Fibroblast of the aortic adventitia (primary cell): ENCODE results near the gene HPGD. TPM values are rescaled to one million over a fixed set of nuclear protein-coding genes. Genes with fewer than 3 reads are reported as not detected.

Experiments used
- DNase-seq: peaks from one replicate; pipeline ENCODE4 v3.0.0-alpha.2; 2010; ENCODE audit warnings: low read depth
- H3K4me3 ChIP-seq: 2 replicates; pipeline ENCODE4 v1.5.1; 2011; ENCODE audit warnings: low read depth, mild to moderate bottlenecking, control low read depth, low read length, moderate library complexity
- CTCF ChIP-seq: IDR thresholded peaks from 2 replicates; pipeline ENCODE4 v1.5.1; 2011; ENCODE audit warnings: mild to moderate bottlenecking, low read length, control low read depth, inconsistent platforms; ENCODE audit not compliant: insufficient read depth
- total RNA-seq: library from RNA; depleted of rRNA; stranded (reverse); fragments of >200 nt; gene quantifications from 2 replicates; pipeline ENCODE4 v1.2.3, GENCODE V29; 2012; ENCODE audit warnings: low replicate concordance

HPGD gene
- total RNA-seq, 1 donor = 2.7 TPM

- peak; percentile 31 for DNase-seq
- H3K4me3 ChIP-seq = no peak overlapping the region
- no peak for TF ChIP-seq CTCF
Measured at GRCh38 chr4:174517502-174518445, 4.5 kb downstream of the HPGD start.

- no peak for TF ChIP-seq CTCF
- DNase-seq = no peak
- H3K4me3 ChIP-seq = no peak overlapping the region
Measured at GRCh38 chr4:174516794-174517193, 5.5 kb downstream of the HPGD start.

- no peak overlapping the region for H3K4me3 ChIP-seq
- no peak for TF ChIP-seq CTCF
- DNase-seq = no peak
Measured at GRCh38 chr4:174516345-174516744, 5.9 kb downstream of the HPGD start.

GRCh38 chr4:174512745-174513144 is 9.5 kb downstream of the HPGD start:
- TF ChIP-seq CTCF = no peak
- no peak overlapping the region for H3K4me3 ChIP-seq
- no peak for DNase-seq

GRCh38 chr4:174505892-174506291 is 16.4 kb downstream of the HPGD start:
- DNase-seq = no peak
- TF ChIP-seq CTCF = no peak
- H3K4me3 ChIP-seq = no peak overlapping the region

- no peak for TF ChIP-seq CTCF
- H3K4me3 ChIP-seq = no peak overlapping the region
- no peak for DNase-seq
Measured at GRCh38 chr4:174505007-174505406, 17.3 kb downstream of the HPGD start.
